ENCODE data around the gene BDH2. TPM values are rescaled to one million over a fixed set of nuclear protein-coding genes. Genes with fewer than 3 reads are reported as not detected.

BDH2 gene
- total RNA-seq, 1 donor, result 36.6 TPM

GRCh38 chr4:103029300-103029699 lies 70.3 kb downstream of the BDH2 start:
- no peak overlapping the region for H3K27ac ChIP-seq (ENCODE audit: low read depth, low read length)
- no peaks in the 10 kb centered on the region for H3K4me1 ChIP-seq (ENCODE audit: insufficient read depth, low read length)
- TF ChIP-seq, protein P1, sequence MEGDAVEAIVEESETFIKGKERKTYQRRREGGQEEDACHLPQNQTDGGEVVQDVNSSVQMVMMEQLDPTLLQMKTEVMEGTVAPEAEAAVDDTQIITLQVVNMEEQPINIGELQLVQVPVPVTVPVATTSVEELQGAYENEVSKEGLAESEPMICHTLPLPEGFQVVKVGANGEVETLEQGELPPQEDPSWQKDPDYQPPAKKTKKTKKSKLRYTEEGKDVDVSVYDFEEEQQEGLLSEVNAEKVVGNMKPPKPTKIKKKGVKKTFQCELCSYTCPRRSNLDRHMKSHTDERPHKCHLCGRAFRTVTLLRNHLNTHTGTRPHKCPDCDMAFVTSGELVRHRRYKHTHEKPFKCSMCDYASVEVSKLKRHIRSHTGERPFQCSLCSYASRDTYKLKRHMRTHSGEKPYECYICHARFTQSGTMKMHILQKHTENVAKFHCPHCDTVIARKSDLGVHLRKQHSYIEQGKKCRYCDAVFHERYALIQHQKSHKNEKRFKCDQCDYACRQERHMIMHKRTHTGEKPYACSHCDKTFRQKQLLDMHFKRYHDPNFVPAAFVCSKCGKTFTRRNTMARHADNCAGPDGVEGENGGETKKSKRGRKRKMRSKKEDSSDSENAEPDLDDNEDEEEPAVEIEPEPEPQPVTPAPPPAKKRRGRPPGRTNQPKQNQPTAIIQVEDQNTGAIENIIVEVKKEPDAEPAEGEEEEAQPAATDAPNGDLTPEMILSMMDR (IDR thresholded peaks at IDR 0.05; ENCODE audit: extremely low read depth, low read depth, low read length), result no peak

More at GRCh38 chr4:103029300-103029699, 70.3 kb downstream of the BDH2 start:
- no peak overlapping the region for H3K4me3 ChIP-seq (ENCODE audit: insufficient read depth, low read length)
- DNase-seq (ENCODE audit: insufficient read length, low spot score, missing footprints), result no peak
- no peaks in the 10 kb centered on the region for H3K27me3 ChIP-seq (ENCODE audit: insufficient read depth, low read length)
- H3K79me2 ChIP-seq (ENCODE audit: insufficient read depth, low read length), result no peaks in the 10 kb centered on the region
- no peak overlapping the region for H3K4me2 ChIP-seq (ENCODE audit: insufficient read depth, low read length)
- H3K36me3 ChIP-seq (ENCODE audit: insufficient read depth, low read length), result no peaks in the 10 kb centered on the region
- no peaks in the 10 kb centered on the region for H3K9me3 ChIP-seq (ENCODE audit: low read depth, low read length)
- no peaks in the 10 kb centered on the region for H4K20me1 ChIP-seq (ENCODE audit: insufficient read depth, low read length)
- no peak overlapping the region for H2AFZ ChIP-seq (ENCODE audit: low read length)

Other genes with a start within 250 kb of the BDH2 start
- gene CISD2, start 230.8 kb downstream of the BDH2 start, total RNA-seq, result 25.6 and 26.4 TPM in 2 replicates
- gene SLC9B1, start 80.1 kb downstream of the BDH2 start, total RNA-seq, result 0.29 and 0.72 TPM in 2 replicates
- gene SLC9B2, start 23.1 kb downstream of the BDH2 start, total RNA-seq, result 23.5 and 23.6 TPM in 2 replicates
- gene CENPE, start 98.5 kb upstream of the BDH2 start, total RNA-seq, result 4.1 and 13.0 TPM in 2 replicates

Measured in osteoblast (primary cell).